Activated CD8-positive, alpha-beta memory T cell treated with anti-CD3 and anti-CD28 coated beads, Interleukin-2, amount 50 U/mL, for 1 hour (primary cell): ENCODE data around the gene URGCP.
"Not testable (repeated sequence)": the region's sequence is repeated elsewhere in the genome, so short reads cannot be mapped to it uniquely, and the experiment has no call there.

Source experiments
- DNase-seq: peaks from one replicate; pipeline ENCODE4 v3.0.0-alpha.2; 2020; ENCODE audit errors: extremely low read depth

Gene URGCP

GRCh38 chr7:43921423-43921822 lies 15.0 kb upstream of the URGCP start:
- no peak for DNase-seq

- no peak for DNase-seq
These were observed 9.5 kb upstream of the URGCP start for GRCh38 chr7:43915907-43916306.

- DNase-seq, result no peak
These were observed 8.4 kb upstream of the URGCP start for GRCh38 chr7:43914795-43915194.

- no peak for DNase-seq
These were observed 453 bp downstream of the URGCP start for GRCh38 chr7:43905956-43906330.

GRCh38 chr7:43905209-43905946 lies 1.0 kb downstream of the URGCP start:
- no peak for DNase-seq

- DNase-seq, result no peak
These were observed 1.7 kb downstream of the URGCP start for GRCh38 chr7:43904533-43905208.

GRCh38 chr7:43902542-43903054 lies 3.8 kb downstream of the URGCP start:
- DNase-seq, result no peak

- DNase-seq, result not testable (repeated sequence)
These were observed 7.8 kb downstream of the URGCP start for GRCh38 chr7:43898571-43898970.

GRCh38 chr7:43895847-43896415 lies 10.5 kb downstream of the URGCP start:
- DNase-seq, result no peak

GRCh38 chr7:43891069-43891955 lies 15.1 kb downstream of the URGCP start:
- no peak for DNase-seq

GRCh38 chr7:43890468-43890867 lies 15.9 kb downstream of the URGCP start:
- DNase-seq, result no peak

- no peak for DNase-seq
These were observed 17.1 kb downstream of the URGCP start for GRCh38 chr7:43888993-43889945.

GRCh38 chr7:43884617-43885016 lies 21.8 kb downstream of the URGCP start:
- DNase-seq, result no peak

- DNase-seq, result no peak
These were observed 22.2 kb downstream of the URGCP start for GRCh38 chr7:43884209-43884608.

GRCh38 chr7:43880596-43880995 lies 25.8 kb downstream of the URGCP start:
- no peak for DNase-seq

- DNase-seq, result no peak
These were observed 26.9 kb downstream of the URGCP start for GRCh38 chr7:43879477-43879876.

GRCh38 chr7:43878867-43879266 lies 27.5 kb downstream of the URGCP start:
- DNase-seq, result no peak

GRCh38 chr7:43877968-43878864 lies 28.2 kb downstream of the URGCP start:
- DNase-seq, result no peak

GRCh38 chr7:43876976-43877745 lies 29.2 kb downstream of the URGCP start:
- no peak for DNase-seq
